Type B pancreatic cell (in vitro differentiated cells): Measurements from ENCODE around the gene PPP3CA. TPM values are rescaled to one million over a fixed set of nuclear protein-coding genes. Genes with fewer than 3 reads are reported as not detected.

ENCODE experiments used
- DNase-seq: peaks from one replicate; pipeline ENCODE4 v3.0.0; 2021; ENCODE audit warnings: mixed read lengths; ENCODE audit not compliant: unreplicated experiment; ENCODE audit errors: extremely low spot score
- H3K27ac Mint-ChIP-seq: 2 replicates; pipeline ENCODE4 v1.8.0; 2021; ENCODE audit warnings: mild to moderate bottlenecking, mixed read lengths
- H3K27me3 Mint-ChIP-seq: 2 replicates; pipeline ENCODE4 v1.8.0; 2021; ENCODE audit warnings: mixed read lengths
- H3K36me3 Mint-ChIP-seq: 2 replicates; pipeline ENCODE4 v1.8.0; 2021; ENCODE audit warnings: mixed read lengths
- H3K4me1 Mint-ChIP-seq: one replicate; pipeline ENCODE4 v1.8.0; 2021; ENCODE audit warnings: mixed read lengths; ENCODE audit not compliant: unreplicated experiment
- H3K4me3 Mint-ChIP-seq: 2 replicates; pipeline ENCODE4 v1.8.0; 2021; ENCODE audit warnings: mild to moderate bottlenecking, mixed read lengths
- H3K9me3 Mint-ChIP-seq: 2 replicates; pipeline ENCODE4 v1.8.0; 2021; ENCODE audit warnings: mixed read lengths
- CTCF ChIP-seq: fragments of 200-600 bp; sonication (generic); conservative IDR thresholded peaks from 2 replicates; pipeline ENCODE4 v1.5.0; 2021; ENCODE audit warnings: antibody characterized with exemption, mild to moderate bottlenecking
- total RNA-seq: library from RNA; stranded (reverse); gene quantifications from 2 replicates; pipeline ENCODE4 v1.2.1, GENCODE V29; 2021; ENCODE audit warnings: low replicate concordance

The PPP3CA gene
- total RNA-seq, 1 donor from 2014 or later: 35.4 TPM

GRCh38 chr4:101244349-101244748, 103.0 kb downstream of the PPP3CA start:
- Mint-ChIP-seq H3K27ac (no peak overlapping the region), H3K27me3 (no peaks in the 10 kb centered on the region)

GRCh38 chr4:101242441-101242840, 104.9 kb downstream of the PPP3CA start:
- no peak overlapping the region for H3K4me3 Mint-ChIP-seq
- no peak for DNase-seq
- no peak overlapping the region for H3K27ac Mint-ChIP-seq
- TF ChIP-seq CTCF: no peak
- no peaks in the 10 kb centered on the region for H3K36me3 Mint-ChIP-seq
- H3K27me3 Mint-ChIP-seq: no peaks in the 10 kb centered on the region
- peaks cover 8% of the 10 kb centered on the region for H3K4me1 Mint-ChIP-seq
- H3K9me3 Mint-ChIP-seq: no peaks in the 10 kb centered on the region

More at GRCh38 chr4:101244349-101244748, 103.0 kb downstream of the PPP3CA start:
- TF ChIP-seq CTCF: no peak
- H3K36me3 Mint-ChIP-seq: no peaks in the 10 kb centered on the region
- no peak for DNase-seq
- H3K4me1 Mint-ChIP-seq: no peaks in the 10 kb centered on the region
- no peaks in the 10 kb centered on the region for H3K9me3 Mint-ChIP-seq
- H3K4me3 Mint-ChIP-seq: no peak overlapping the region

- no peak for DNase-seq
- H3K4me3 Mint-ChIP-seq: no peak overlapping the region
- no peaks in the 10 kb centered on the region for H3K36me3 Mint-ChIP-seq
- no peaks in the 10 kb centered on the region for H3K9me3 Mint-ChIP-seq
- no peak for TF ChIP-seq CTCF
- no peaks in the 10 kb centered on the region for H3K27me3 Mint-ChIP-seq
- H3K27ac Mint-ChIP-seq: no peak overlapping the region
- peaks cover 8% of the 10 kb centered on the region for H3K4me1 Mint-ChIP-seq
Measured at GRCh38 chr4:101240099-101240498, 107.2 kb downstream of the PPP3CA start.

GRCh38 chr4:101239665-101240064, 107.7 kb downstream of the PPP3CA start:
- Mint-ChIP-seq H3K4me3 (no peak overlapping the region), H3K4me1 (peaks cover 8% of the 10 kb centered on the region), H3K27ac (no peak overlapping the region), H3K9me3 (no peaks in the 10 kb centered on the region), H3K27me3 (no peaks in the 10 kb centered on the region), H3K36me3 (no peaks in the 10 kb centered on the region)
- no peak for TF ChIP-seq CTCF
- DNase-seq: no peak

GRCh38 chr4:101238706-101239105, 108.6 kb downstream of the PPP3CA start:
- H3K36me3 Mint-ChIP-seq: no peaks in the 10 kb centered on the region
- H3K9me3 Mint-ChIP-seq: no peaks in the 10 kb centered on the region
- H3K4me1 Mint-ChIP-seq: peaks cover 8% of the 10 kb centered on the region
- no peak for TF ChIP-seq CTCF
- no peak overlapping the region for H3K4me3 Mint-ChIP-seq
- H3K27ac Mint-ChIP-seq: no peak overlapping the region
- DNase-seq: no peak
- no peaks in the 10 kb centered on the region for H3K27me3 Mint-ChIP-seq

- H3K4me1 Mint-ChIP-seq: peaks cover 8% of the 10 kb centered on the region
- no peak overlapping the region for H3K4me3 Mint-ChIP-seq
- H3K27ac Mint-ChIP-seq: no peak overlapping the region
- no peak for TF ChIP-seq CTCF
- no peak for DNase-seq
- no peaks in the 10 kb centered on the region for H3K9me3 Mint-ChIP-seq
- H3K27me3 Mint-ChIP-seq: no peaks in the 10 kb centered on the region
- no peaks in the 10 kb centered on the region for H3K36me3 Mint-ChIP-seq
Measured at GRCh38 chr4:101237773-101238172, 109.6 kb downstream of the PPP3CA start.
